HEK293T (cell line): Measurements from ENCODE around the gene GNAQ.

ENCODE experiments used
- CTCF ChIA-PET: fragments of 350-600 bp; formaldehyde crosslinking; extraction: SDS; loops from one replicate; lab custom pipeline; 2021; ENCODE audit warnings: antibody characterized with exemption, inconsistent platforms; lab: Yijun Ruan, JAX
- POLR2A ChIA-PET: fragments of 350-600 bp; formaldehyde crosslinking; extraction: SDS; loops from one replicate; lab custom pipeline; 2020; ENCODE audit warnings: antibody characterized with exemption, inconsistent platforms; lab: Yijun Ruan, JAX
- DNase-seq: peaks from one replicate; pipeline ENCODE4 v3.0.0; 2012; ENCODE audit warnings: mixed read lengths; ENCODE audit errors: extremely low spot score
- ARNT ChIP-seq: fragments of 450-650 bp; IDR thresholded peaks from 2 replicates; pipeline ENCODE4 v1.6.1; 2017; ENCODE audit warnings: mild to moderate bottlenecking
- BHLHE40 ChIP-seq: fragments of 450-650 bp; IDR thresholded peaks from 2 replicates; pipeline ENCODE4 v1.6.1; 2016; ENCODE audit warnings: mild to moderate bottlenecking, moderate library complexity, borderline replicate concordance
- CTBP1 ChIP-seq: fragments of 450-650 bp; IDR thresholded peaks from 2 replicates; pipeline ENCODE4 v1.6.1; 2016; ENCODE audit warnings: borderline replicate concordance
- ELF4 ChIP-seq: fragments of 450-650 bp; IDR thresholded peaks from 2 replicates; pipeline ENCODE4 v1.6.1; 2017; ENCODE audit warnings: antibody characterized with exemption
- FOXA1 ChIP-seq: fragments of 450-650 bp; IDR thresholded peaks from 2 replicates; pipeline ENCODE4 v1.6.1; 2016; ENCODE audit warnings: mild to moderate bottlenecking
- FOXK2 ChIP-seq: fragments of 450-650 bp; IDR thresholded peaks from 2 replicates; pipeline ENCODE4 v1.6.1; 2016; ENCODE audit warnings: mild to moderate bottlenecking
- FOXM1 ChIP-seq: fragments of 450-650 bp; IDR thresholded peaks from 2 replicates; pipeline ENCODE4 v1.6.1; 2017; ENCODE audit warnings: mild to moderate bottlenecking, borderline replicate concordance
- HDGF ChIP-seq: fragments of 450-650 bp; IDR thresholded peaks from 2 replicates; pipeline ENCODE4 v1.6.1; 2017; ENCODE audit warnings: antibody characterized with exemption, borderline replicate concordance
- L3MBTL2 ChIP-seq: fragments of 450-650 bp; conservative IDR thresholded peaks from 2 replicates; pipeline ENCODE4 v1.6.1; 2016; ENCODE audit warnings: mild to moderate bottlenecking
- LEF1 ChIP-seq: fragments of 450-650 bp; IDR thresholded peaks from 2 replicates; pipeline ENCODE4 v1.6.1; 2017; ENCODE audit warnings: mild to moderate bottlenecking, borderline replicate concordance
- NFRKB ChIP-seq: fragments of 450-650 bp; IDR thresholded peaks from 2 replicates; pipeline ENCODE4 v1.6.1; 2016; ENCODE audit warnings: mild to moderate bottlenecking, moderate library complexity
- SP1 ChIP-seq: fragments of 450-650 bp; IDR thresholded peaks from 2 replicates; pipeline ENCODE4 v1.6.1; 2017
- SUZ12 ChIP-seq: fragments of 450-650 bp; IDR thresholded peaks from 2 replicates; pipeline ENCODE4 v1.6.1; 2016; ENCODE audit warnings: mild to moderate bottlenecking
- TARDBP ChIP-seq: fragments of 450-650 bp; IDR thresholded peaks from 2 replicates; pipeline ENCODE4 v1.6.1; 2016
- ZNF384 ChIP-seq: fragments of 450-650 bp; IDR thresholded peaks from 2 replicates; pipeline ENCODE4 v1.6.1; 2016
- TF ChIP-seq, protein P1 (sequence below): fragments of 450-650 bp; IDR thresholded peaks from 2 replicates; pipeline ENCODE4 v1.6.1; 2016

Gene GNAQ

GRCh38 chr9:77714077-77714549 is 317.5 kb downstream of the GNAQ start:
- ChIA-PET POLR2A (no interaction called here), CTCF (no interaction called here)
- TF ChIP-seq, protein P1, sequence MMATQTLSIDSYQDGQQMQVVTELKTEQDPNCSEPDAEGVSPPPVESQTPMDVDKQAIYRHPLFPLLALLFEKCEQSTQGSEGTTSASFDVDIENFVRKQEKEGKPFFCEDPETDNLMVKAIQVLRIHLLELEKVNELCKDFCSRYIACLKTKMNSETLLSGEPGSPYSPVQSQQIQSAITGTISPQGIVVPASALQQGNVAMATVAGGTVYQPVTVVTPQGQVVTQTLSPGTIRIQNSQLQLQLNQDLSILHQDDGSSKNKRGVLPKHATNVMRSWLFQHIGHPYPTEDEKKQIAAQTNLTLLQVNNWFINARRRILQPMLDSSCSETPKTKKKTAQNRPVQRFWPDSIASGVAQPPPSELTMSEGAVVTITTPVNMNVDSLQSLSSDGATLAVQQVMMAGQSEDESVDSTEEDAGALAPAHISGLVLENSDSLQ = no peak
- TF ChIP-seq SP1 = no peak
- no peak for TF ChIP-seq FOXK2
- TF ChIP-seq SUZ12 = no peak
- no peak for TF ChIP-seq LEF1
- no peak for TF ChIP-seq NFRKB
- no peak for TF ChIP-seq FOXM1
- TF ChIP-seq HDGF = no peak

GRCh38 chr9:77712533-77713130 is 319.0 kb downstream of the GNAQ start:
- no peak for TF ChIP-seq HDGF
- TF ChIP-seq LEF1 = no peak
- TF ChIP-seq, protein P1 = no peak
- no peak for TF ChIP-seq CTBP1
- no peak for TF ChIP-seq FOXK2
- TF ChIP-seq SUZ12 = no peak
- no peak for TF ChIP-seq SP1
- no peak for TF ChIP-seq NFRKB
- TF ChIP-seq FOXM1 = no peak
- no peak for TF ChIP-seq ZNF384
- no peak for TF ChIP-seq TARDBP
- no peak for TF ChIP-seq FOXA1
- POLR2A ChIA-PET = no interaction called here
- DNase-seq = no peak
- CTCF ChIA-PET = no interaction called here

More at GRCh38 chr9:77714077-77714549, 317.5 kb downstream of the GNAQ start:
- no peak for DNase-seq

DNA sequence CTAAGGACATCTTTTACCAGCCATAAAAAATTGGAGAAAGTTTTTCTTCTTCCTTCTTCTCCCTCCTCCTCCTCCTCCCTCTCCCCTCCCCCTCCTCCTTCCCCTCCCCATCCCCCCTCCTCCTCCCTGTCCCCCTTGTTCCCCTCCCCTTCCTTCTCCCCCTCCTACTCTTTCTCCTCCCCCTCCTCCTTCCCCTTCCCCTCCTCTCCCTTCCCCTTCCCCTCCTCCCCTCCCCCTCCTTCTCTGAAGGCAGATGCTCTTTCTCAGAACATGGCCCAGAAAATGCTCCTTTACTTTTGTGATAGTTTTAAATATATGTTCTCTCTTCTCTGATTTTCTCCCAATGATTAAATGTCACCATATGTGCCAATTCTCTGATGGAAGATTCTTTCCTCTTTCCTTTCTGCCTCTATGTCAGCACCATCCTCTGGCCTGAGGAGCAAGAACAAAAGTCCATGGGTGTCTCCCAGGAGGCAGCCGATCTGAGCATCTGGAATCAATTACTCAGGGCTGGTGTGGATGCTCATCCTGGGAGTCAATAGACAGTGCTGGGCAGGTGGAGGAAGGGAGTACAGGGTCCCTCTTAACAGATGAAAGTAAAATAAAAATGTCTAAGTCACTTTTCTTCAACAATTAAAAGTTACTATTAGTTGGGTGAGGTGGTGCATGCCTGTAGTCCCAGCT is 320.5 kb downstream of the GNAQ start:
- no peak for TF ChIP-seq BHLHE40
- no peak for TF ChIP-seq ZNF384
- TF ChIP-seq ELF4 = no peak
- TF ChIP-seq FOXM1 = no peak
- DNase-seq = no peak
- ChIA-PET CTCF (no interaction called here), POLR2A (no interaction called here)

DNA sequence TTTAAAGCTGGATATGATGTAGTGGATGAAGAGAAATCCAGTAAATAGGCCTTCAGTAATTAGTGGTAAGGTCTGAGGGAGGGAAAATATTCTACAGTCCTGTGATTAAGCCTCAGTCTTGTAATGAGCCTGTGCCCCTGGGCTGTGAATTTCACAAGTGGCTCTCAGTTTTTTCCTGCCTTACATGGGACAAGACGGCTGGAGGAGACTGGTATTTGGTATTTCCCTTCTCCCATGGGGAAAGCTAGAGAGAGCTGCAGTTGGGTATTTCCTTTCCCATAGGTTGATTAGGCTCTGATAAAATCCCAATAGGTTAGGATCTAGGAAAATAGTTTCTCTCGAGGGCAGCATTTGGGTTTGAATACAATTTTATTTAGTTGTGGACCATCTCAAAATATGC is 321.3 kb downstream of the GNAQ start:
- CTCF ChIA-PET = no interaction called here

DNA sequence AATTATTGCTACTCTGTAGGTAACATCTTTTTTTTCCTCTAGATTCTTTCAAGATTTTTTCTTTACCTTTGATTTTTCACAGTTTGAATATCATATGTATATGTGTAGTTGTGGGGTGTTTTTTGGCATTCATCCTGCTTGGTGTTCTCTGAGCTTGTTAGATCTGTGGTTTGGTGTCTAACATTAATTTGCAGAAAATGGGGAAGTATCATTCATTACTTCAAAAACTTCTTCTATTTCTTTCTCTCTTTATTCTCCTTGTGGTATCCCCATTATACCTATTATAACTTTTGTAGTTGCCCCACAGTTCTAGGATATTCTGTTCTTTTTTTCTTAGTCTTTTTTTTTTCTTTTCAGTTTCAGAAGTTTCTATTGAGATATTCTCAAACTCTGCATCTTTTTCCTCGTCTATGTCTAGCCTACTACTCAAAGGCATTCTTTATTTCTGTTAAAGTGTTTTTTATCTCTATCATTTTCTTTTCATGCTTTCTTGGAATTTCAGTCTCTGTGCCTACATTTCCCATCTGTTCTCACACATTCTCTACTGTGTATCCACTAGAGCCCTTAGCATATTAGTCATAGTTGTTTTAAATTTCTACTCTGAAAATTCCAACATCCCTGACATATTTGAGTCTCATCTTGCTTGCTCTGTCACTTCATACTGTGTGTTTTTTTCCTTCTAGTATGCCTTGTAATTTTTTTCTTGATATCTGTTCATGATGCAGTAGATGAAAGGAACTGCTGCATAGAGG is 323.4 kb downstream of the GNAQ start:
- no peak for TF ChIP-seq HDGF
- no peak for TF ChIP-seq TARDBP
- no peak for TF ChIP-seq L3MBTL2
- no peak for TF ChIP-seq LEF1
- no peak for TF ChIP-seq FOXA1
- TF ChIP-seq BHLHE40 = no peak
- TF ChIP-seq ELF4 = no peak
- no peak for TF ChIP-seq ZNF384
- no peak for TF ChIP-seq ARNT

More for the DNA sequence above, 321.3 kb downstream of the GNAQ start:
- POLR2A ChIA-PET = no interaction called here
- TF ChIP-seq BHLHE40 (no peak), ELF4 (no peak), FOXM1 (no peak), CTBP1 (no peak), L3MBTL2 (no peak), ZNF384 (no peak), NFRKB (no peak), TARDBP (no peak), SP1 (no peak), HDGF (no peak), FOXA1 (no peak), FOXK2 (no peak), LEF1 (no peak)
- TF ChIP-seq, protein P1 = no peak
- DNase-seq = no peak

More for the DNA sequence above, 323.4 kb downstream of the GNAQ start:
- CTCF ChIA-PET = no interaction called here
- DNase-seq = no peak
- POLR2A ChIA-PET = no interaction called here
